Neural cell (in vitro differentiated cells): ENCODE measurements around the gene AP3M1. TPM values are rescaled to one million over a fixed set of nuclear protein-coding genes. Genes with fewer than 3 reads are reported as not detected.

Source experiments
- H2AFZ ChIP-seq: fragments of 200-600, 300-800 bp; sonication (generic), shearing (Covaris generic); 2 replicates; pipeline ENCODE4 v1.6.0; 2014; ENCODE audit warnings: low read depth, mild to moderate bottlenecking, antibody characterized with exemption, low read length, moderate library complexity
- H3F3A ChIP-seq: fragments of 200-600 bp; shearing (Covaris generic); 2 replicates; pipeline ENCODE4 v1.6.1; 2016; ENCODE audit warnings: mild to moderate bottlenecking, moderate library complexity, mixed read lengths, antibody characterized with exemption, low read length; ENCODE audit not compliant: insufficient read depth, poor library complexity, severe bottlenecking
- H3K27ac ChIP-seq: fragments of 200-600, 300-800 bp; sonication (generic), shearing (Covaris generic); 2 replicates; pipeline ENCODE4 v1.5.1; 2014; ENCODE audit warnings: mild to moderate bottlenecking, low read length, moderate library complexity
- H3K27me3 ChIP-seq: fragments of 300-800, 200-600 bp; sonication (generic), shearing (Covaris generic); 2 replicates; pipeline ENCODE4 v1.6.0; 2014; ENCODE audit warnings: mild to moderate bottlenecking, low read depth, low read length, moderate library complexity; ENCODE audit not compliant: insufficient read depth
- H3K36me3 ChIP-seq: fragments of 300-800, 200-600 bp; sonication (generic), shearing (Covaris generic); 2 replicates; pipeline ENCODE4 v1.5.1; 2014; ENCODE audit warnings: mild to moderate bottlenecking, antibody characterized with exemption, low read length, moderate library complexity; ENCODE audit not compliant: insufficient read depth
- H3K4me2 ChIP-seq: fragments of 300-800, 200-600 bp; sonication (generic), shearing (Covaris generic); 2 replicates; pipeline ENCODE4 v1.6.0; 2014; ENCODE audit warnings: mild to moderate bottlenecking, low read length
- H3K4me3 ChIP-seq: fragments of 300-800, 200-600 bp; sonication (generic), shearing (Covaris generic); 2 replicates; pipeline ENCODE4 v1.5.1; 2014; ENCODE audit warnings: mild to moderate bottlenecking, low read length, moderate library complexity
- H3K79me2 ChIP-seq: fragments of 200-600 bp; shearing (Covaris generic); replicated peaks from 2 replicates; pipeline ENCODE4 v1.6.0; 2014; ENCODE audit warnings: mild to moderate bottlenecking, low read length, moderate library complexity; ENCODE audit not compliant: insufficient read depth
- H3K9ac ChIP-seq: fragments of 300-800, 200-600 bp; sonication (generic), shearing (Covaris generic); 2 replicates; pipeline ENCODE4 v1.6.1; 2016; ENCODE audit warnings: mild to moderate bottlenecking, low read length, mixed read lengths
- H3K9me2 ChIP-seq: fragments of 200-600 bp; shearing (Covaris generic); 2 replicates; pipeline ENCODE4 v1.6.1; 2016; ENCODE audit warnings: mild to moderate bottlenecking, low read length, mixed read lengths; ENCODE audit not compliant: insufficient read depth
- H3K9me3 ChIP-seq: fragments of 200-600, 300-800 bp; sonication (generic), shearing (Covaris generic); 2 replicates; pipeline ENCODE4 v1.6.1; 2016; ENCODE audit warnings: mild to moderate bottlenecking, mixed run types, low read length, moderate library complexity, mixed read lengths
- H4K20me1 ChIP-seq: fragments of 200-600 bp; shearing (Covaris generic); 2 replicates; pipeline ENCODE4 v1.6.1; 2016; ENCODE audit warnings: mild to moderate bottlenecking, mixed run types; ENCODE audit not compliant: insufficient read depth
- CTCF ChIP-seq: fragments of 450-650 bp; IDR thresholded peaks from 2 replicates; pipeline ENCODE4 v1.5.1; 2014; ENCODE audit warnings: antibody characterized with exemption, mild to moderate bottlenecking, moderate library complexity; ENCODE audit not compliant: poor library complexity, severe bottlenecking
- EP300 ChIP-seq: fragments of 450-650 bp; conservative IDR thresholded peaks from 2 replicates; pipeline ENCODE4 v1.6.1; 2014; ENCODE audit warnings: antibody characterized with exemption, mild to moderate bottlenecking, moderate library complexity; ENCODE audit not compliant: poor library complexity, severe bottlenecking
- EZH2 ChIP-seq: fragments of 200-600, 300-800 bp; shearing (Covaris generic), sonication (generic); IDR thresholded peaks from 2 replicates; pipeline ENCODE4 v1.6.1; 2014; ENCODE audit warnings: antibody characterized with exemption, low read length, borderline replicate concordance, mild to moderate bottlenecking; ENCODE audit not compliant: insufficient read depth, poor library complexity, severe bottlenecking
- MXI1 ChIP-seq: fragments of 450-650 bp; conservative IDR thresholded peaks from 2 replicates; pipeline ENCODE4 v1.6.1; 2014; ENCODE audit warnings: antibody characterized with exemption, mild to moderate bottlenecking; ENCODE audit not compliant: poor library complexity, severe bottlenecking
- POLR2AphosphoS5 ChIP-seq: IDR thresholded peaks from 2 replicates; pipeline ENCODE4 v1.6.1; 2012
- RAD21 ChIP-seq: fragments of 450-650 bp; conservative IDR thresholded peaks from 2 replicates; pipeline ENCODE4 v1.6.1; 2014; ENCODE audit warnings: antibody characterized with exemption, mild to moderate bottlenecking, moderate library complexity
- REST ChIP-seq: IDR thresholded peaks from 2 replicates; pipeline ENCODE4 v1.6.1; 2012; ENCODE audit warnings: borderline replicate concordance
- SMC3 ChIP-seq: fragments of 450-650 bp; conservative IDR thresholded peaks from 2 replicates; pipeline ENCODE4 v1.6.1; 2014; ENCODE audit warnings: antibody characterized with exemption, mild to moderate bottlenecking, moderate library complexity; ENCODE audit not compliant: poor library complexity
- polyA plus RNA-seq: library from polyadenylated mRNA; depleted of rRNA; stranded (reverse); fragments of >200 nt; gene quantifications from 2 replicates; pipeline ENCODE4 v1.2.3, GENCODE V29; 2014

AP3M1 gene
- polyA plus RNA-seq, 1 donor from 2014 or later: 26.7 TPM

- no peak overlapping the region for H3K4me3 ChIP-seq
- H3K9ac ChIP-seq: no peak overlapping the region
- no peak for TF ChIP-seq EZH2
- TF ChIP-seq SMC3: no peak
- TF ChIP-seq EP300: no peak
- TF ChIP-seq REST: no peak
- no peak for TF ChIP-seq RAD21
- TF ChIP-seq MXI1: no peak
- TF ChIP-seq POLR2AphosphoS5: no peak
- TF ChIP-seq CTCF: no peak
- H4K20me1 ChIP-seq: no peaks in the 10 kb centered on the region
- H3K4me2 ChIP-seq: no peak overlapping the region
- no peaks in the 10 kb centered on the region for H3F3A ChIP-seq
- H3K27ac ChIP-seq: no peak overlapping the region
- no peaks in the 10 kb centered on the region for H3K27me3 ChIP-seq
- H2AFZ ChIP-seq: no peak overlapping the region
- no peaks in the 10 kb centered on the region for H3K9me3 ChIP-seq
- H3K79me2 ChIP-seq: no peaks in the 10 kb centered on the region
- no peaks in the 10 kb centered on the region for H3K36me3 ChIP-seq
- no peaks in the 10 kb centered on the region for H3K9me2 ChIP-seq
These were observed 67.3 kb downstream of the AP3M1 start for GRCh38 chr10:74083304-74083703.

GRCh38 chr10:74081941-74082718 lies 68.5 kb downstream of the AP3M1 start:
- Histone ChIP-seq H3K79me2 (no peaks in the 10 kb centered on the region), H4K20me1 (no peaks in the 10 kb centered on the region), H2AFZ (no peak overlapping the region), H3K4me3 (no peak overlapping the region), H3K9me3 (no peaks in the 10 kb centered on the region), H3K4me2 (no peak overlapping the region), H3K27ac (no peak overlapping the region), H3K27me3 (no peaks in the 10 kb centered on the region), H3K36me3 (no peaks in the 10 kb centered on the region), H3K9ac (no peak overlapping the region), H3F3A (no peaks in the 10 kb centered on the region), H3K9me2 (no peaks in the 10 kb centered on the region)
- no peak for TF ChIP-seq RAD21
- TF ChIP-seq SMC3: no peak
- no peak for TF ChIP-seq REST
